Sigmoid colon (tissue), 4 donors: Measurements from ENCODE around the gene SCYGR4.

Experiments
- EP300 ChIP-seq, 4 donors: sonication (generic); formaldehyde crosslinking; IDR thresholded peaks; one replicate each; pipeline ENCODE4 v1.6.1; 2017; ENCODE audit warnings: antibody characterized with exemption in 4 of 4
- POLR2A ChIP-seq, 2 donors: fragments of 450-650 bp; IDR thresholded peaks; one replicate each; pipeline ENCODE4 v1.6.1; 2016; ENCODE audit warnings: antibody characterized with exemption in 2 of 2, mild to moderate bottlenecking in 2 of 2, moderate library complexity in 2 of 2
- POLR2AphosphoS5 ChIP-seq, 4 donors: sonication (generic); formaldehyde crosslinking; IDR thresholded peaks; one replicate each; pipeline ENCODE4 v1.6.1; 2017; ENCODE audit warnings: antibody characterized with exemption in 4 of 4
- TF ChIP-seq, protein P1 (sequence below), 4 experiments: fragments of 450-650 bp in 3 of 4; fragments of 200-600 bp in 1 of 4; IDR thresholded peaks; one replicate each; pipeline ENCODE4 v1.5.1; 2016 to 2019; ENCODE audit warnings: antibody characterized with exemption in 4 of 4, mild to moderate bottlenecking in 3 of 4, moderate library complexity in 2 of 4

DNA sequence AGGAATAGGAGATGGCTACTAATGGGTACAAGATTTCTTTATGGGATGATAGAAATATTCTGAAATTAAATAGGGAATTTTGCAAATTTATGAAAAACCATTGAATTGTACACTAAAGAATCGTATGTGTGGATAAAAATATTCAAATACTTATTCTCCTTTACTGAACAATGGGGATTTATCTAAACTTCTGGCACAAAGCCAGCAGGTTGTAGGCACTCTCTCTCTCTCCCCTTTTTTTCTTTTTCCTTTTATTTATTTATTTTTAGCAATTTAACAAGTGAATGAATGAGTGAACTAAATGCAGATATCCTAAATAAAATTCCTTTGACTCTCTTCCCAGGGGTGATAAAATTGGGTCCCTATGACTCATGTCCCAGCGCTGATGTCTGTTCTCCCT is 40.5 kb upstream of the SCYGR4 start:
- TF ChIP-seq, protein P1, sequence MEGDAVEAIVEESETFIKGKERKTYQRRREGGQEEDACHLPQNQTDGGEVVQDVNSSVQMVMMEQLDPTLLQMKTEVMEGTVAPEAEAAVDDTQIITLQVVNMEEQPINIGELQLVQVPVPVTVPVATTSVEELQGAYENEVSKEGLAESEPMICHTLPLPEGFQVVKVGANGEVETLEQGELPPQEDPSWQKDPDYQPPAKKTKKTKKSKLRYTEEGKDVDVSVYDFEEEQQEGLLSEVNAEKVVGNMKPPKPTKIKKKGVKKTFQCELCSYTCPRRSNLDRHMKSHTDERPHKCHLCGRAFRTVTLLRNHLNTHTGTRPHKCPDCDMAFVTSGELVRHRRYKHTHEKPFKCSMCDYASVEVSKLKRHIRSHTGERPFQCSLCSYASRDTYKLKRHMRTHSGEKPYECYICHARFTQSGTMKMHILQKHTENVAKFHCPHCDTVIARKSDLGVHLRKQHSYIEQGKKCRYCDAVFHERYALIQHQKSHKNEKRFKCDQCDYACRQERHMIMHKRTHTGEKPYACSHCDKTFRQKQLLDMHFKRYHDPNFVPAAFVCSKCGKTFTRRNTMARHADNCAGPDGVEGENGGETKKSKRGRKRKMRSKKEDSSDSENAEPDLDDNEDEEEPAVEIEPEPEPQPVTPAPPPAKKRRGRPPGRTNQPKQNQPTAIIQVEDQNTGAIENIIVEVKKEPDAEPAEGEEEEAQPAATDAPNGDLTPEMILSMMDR (IDR thresholded peaks at IDR 0.05) = no peak
- no peak for TF ChIP-seq POLR2A (IDR thresholded peaks at IDR 0.05)
- TF ChIP-seq EP300 (IDR thresholded peaks at IDR 0.05) = no peak
- no peak for TF ChIP-seq POLR2AphosphoS5 (IDR thresholded peaks at IDR 0.05)
